Endothelial cell of umbilical vein (primary cell): ENCODE results near the gene TRRAP. TPM values are rescaled to one million over a fixed set of nuclear protein-coding genes. Genes with fewer than 3 reads are reported as not detected.

Experiments used
- BruUV-seq: library from RNA; stranded (reverse); fragments of 400-500 nt; replicated peaks from 2 replicates; lab custom pipeline; 2021; lab: Mats Ljungman, UMichigan
- CTCF ChIA-PET: fragments of 300-600, 350-600 bp; sonication (Branson Sonifier 250); formaldehyde crosslinking; loops from one replicate; lab custom pipeline; 2021; ENCODE audit warnings: antibody characterized with exemption, inconsistent platforms; lab: Charles Lee
- POLR2A ChIA-PET: fragments of 300-600, 350-600 bp; sonication (Branson Sonifier 250); formaldehyde crosslinking; loops from one replicate; lab custom pipeline; 2021; ENCODE audit warnings: antibody characterized with exemption, inconsistent platforms; lab: Charles Lee
- DNase-seq: peaks from one replicate; pipeline ENCODE4 v3.0.0-alpha.2; 2011; ENCODE audit warnings: low read depth, low spot score
- FAIRE-seq: peaks from 2 replicates; lab custom pipeline; 2011; peaks lifted over from hg19 to GRCh38; lab: Jason Lieb, UNC
- H2AFZ ChIP-seq: 2 replicates; pipeline ENCODE4 v1.6.0; 2012; ENCODE audit warnings: low read depth, low read length, control low read depth, inconsistent platforms
- H3K27ac ChIP-seq: 2 replicates; pipeline ENCODE4 v1.5.1; 2011; ENCODE audit warnings: low read depth, mild to moderate bottlenecking, control low read depth, low read length, moderate library complexity; ENCODE audit not compliant: insufficient read depth
- H3K27me3 ChIP-seq, 2 experiments: 2 replicates each; pipeline versions ENCODE4 v1.6.0 to v1.6.1; 2011; ENCODE audit warnings: low read length in 2 of 2, mixed read lengths in 1 of 2; ENCODE audit not compliant: control insufficient read depth in 2 of 2, insufficient read depth in 2 of 2
- H3K36me3 ChIP-seq, 2 experiments: 2 replicates in 1 of 2; 3 replicates in 1 of 2; pipeline ENCODE4 v1.5.1; 2011; ENCODE audit warnings: low read length in 2 of 2, mild to moderate bottlenecking in 1 of 2, moderate library complexity in 1 of 2; ENCODE audit not compliant: control insufficient read depth in 2 of 2, insufficient read depth in 2 of 2; ENCODE audit errors: extremely low read depth in 1 of 2
- H3K4me1 ChIP-seq: 3 replicates; pipeline ENCODE4 v1.5.1; 2011; ENCODE audit warnings: mild to moderate bottlenecking, low read length; ENCODE audit not compliant: control insufficient read depth, insufficient read depth; ENCODE audit errors: extremely low read depth
- H3K4me2 ChIP-seq: 2 replicates; pipeline ENCODE4 v1.6.1; 2011; ENCODE audit warnings: low read length, control low read depth, mixed read lengths; ENCODE audit not compliant: insufficient read depth
- H3K4me3 ChIP-seq, 3 experiments: fragments of 200-600 bp in 1 of 3; sonication (generic), shearing (Covaris generic) in 1 of 3; replicated peaks in 1 of 3; 2 replicates each; pipeline ENCODE4 v1.5.1; 2011 to 2016; ENCODE audit warnings: control low read depth in 3 of 3, low read length in 3 of 3, mild to moderate bottlenecking in 2 of 3, inconsistent platforms in 1 of 3, low read depth in 1 of 3, moderate library complexity in 1 of 3; ENCODE audit not compliant: insufficient read depth in 1 of 3
- H3K79me2 ChIP-seq: 2 replicates; pipeline ENCODE4 v1.6.0; 2012; ENCODE audit warnings: low read length, inconsistent platforms; ENCODE audit not compliant: control insufficient read depth, insufficient read depth
- H3K9ac ChIP-seq: replicated peaks from 2 replicates; pipeline ENCODE3; 2011; ENCODE audit warnings: low read length, control low read depth; ENCODE audit not compliant: insufficient read depth; ENCODE audit errors: extremely low read depth
- H3K9me1 ChIP-seq: replicated peaks from 3 replicates; pipeline ENCODE4 v1.6.0; 2011; ENCODE audit warnings: mild to moderate bottlenecking, low read length; ENCODE audit not compliant: control insufficient read depth, insufficient read depth; ENCODE audit errors: extremely low read depth
- H3K9me3 ChIP-seq: replicated peaks from 2 replicates; pipeline ENCODE4 v1.5.1; 2012; ENCODE audit warnings: low read length, inconsistent platforms; ENCODE audit not compliant: control insufficient read depth, insufficient read depth
- H4K20me1 ChIP-seq: replicated peaks from 2 replicates; pipeline ENCODE3; 2011; ENCODE audit warnings: mild to moderate bottlenecking, low read length; ENCODE audit not compliant: control insufficient read depth, insufficient read depth; ENCODE audit errors: extremely low read depth
- CTCF ChIP-seq, 2 donors: IDR thresholded peaks; 1 replicate in 1 of 2; 2 replicates in 1 of 2; pipeline ENCODE4 v1.5.1; 2011; ENCODE audit warnings: low read length in 2 of 2, mild to moderate bottlenecking in 2 of 2, moderate library complexity in 2 of 2, control low read depth in 1 of 2, inconsistent platforms in 1 of 2, low read depth in 1 of 2; ENCODE audit not compliant: insufficient read depth in 1 of 2; ENCODE audit errors: extremely low read depth in 1 of 2
- EZH2 ChIP-seq: IDR thresholded peaks from 2 replicates; pipeline ENCODE4 v1.6.1; 2012; ENCODE audit warnings: borderline replicate concordance, low read depth, mild to moderate bottlenecking, moderate library complexity, low read length, inconsistent platforms; ENCODE audit not compliant: severe bottlenecking
- FOS ChIP-seq: IDR thresholded peaks from 2 replicates; pipeline ENCODE4 v1.6.1; 2011; ENCODE audit warnings: mild to moderate bottlenecking, low read length, moderate library complexity, borderline replicate concordance; ENCODE audit not compliant: insufficient read depth
- GATA2 ChIP-seq: IDR thresholded peaks from 2 replicates; pipeline ENCODE4 v1.7.0; 2011; ENCODE audit warnings: low read depth, mild to moderate bottlenecking, moderate library complexity, mixed read lengths, low read length; ENCODE audit not compliant: insufficient read length, insufficient read depth
- JUN ChIP-seq: IDR thresholded peaks from 2 replicates; pipeline ENCODE4 v1.6.1; 2011; ENCODE audit warnings: borderline replicate concordance, low read depth; ENCODE audit not compliant: insufficient read length, insufficient read depth
- MAX ChIP-seq: IDR thresholded peaks from 2 replicates; pipeline ENCODE4 v1.6.1; 2011; ENCODE audit not compliant: insufficient read depth, insufficient read length
- MYC ChIP-seq: IDR thresholded peaks from one replicate; pipeline ENCODE4 v1.6.1; 2011; ENCODE audit warnings: mild to moderate bottlenecking, low read depth, low read length
- POLR2A ChIP-seq: IDR thresholded peaks from 2 replicates; pipeline ENCODE4 v1.6.1; 2012; ENCODE audit warnings: low read depth, mild to moderate bottlenecking, control low read depth, low read length
- POLR2AphosphoS5 ChIP-seq: IDR thresholded peaks from 2 replicates; pipeline ENCODE4 v1.6.1; 2012; ENCODE audit warnings: low read depth, mild to moderate bottlenecking, control low read depth, low read length, moderate library complexity; ENCODE audit not compliant: insufficient read depth
- dilution Hi-C: fragments of 300-500 bp; cut with MboI; formaldehyde crosslinking; loops from one replicate; pipeline ENCODE4 v1.15.0; 2019; ENCODE audit warnings: low sequenced_read_pairs; ENCODE audit not compliant: extremely low pct_ligation_motif_present
- intact Hi-C: fragments of 100-400 bp; cut with micrococcal nuclease; formaldehyde crosslinking; loops from one replicate; pipeline ENCODE4 v1.10.0; 2022
- polyA plus RNA-seq, 4 experiments: library from polyadenylated mRNA; depleted of rRNA in 3 of 4; stranded (reverse) in 3 of 4; unstranded in 1 of 4; fragments of >200 nt; gene quantifications; 2 replicates each; pipeline versions ENCODE4 v1.2.1 to v1.2.3, GENCODE V29; 2011 to 2012; ENCODE audit warnings: missing spikeins in 1 of 4
- total RNA-seq: library from RNA; stranded (reverse); gene quantifications from 2 replicates; pipeline ENCODE4 v1.2.3, GENCODE V29; 2021

Gene TRRAP
- total and polyA plus RNA-seq, 2 donors (not counting 3 experiments of a cell fraction or from before 2014, with no cell fraction given): 21.8 to 45.8 TPM

- peaks cover 10 to 43% of the 10 kb centered on the region in 2 experiments for H3K36me3 ChIP-seq
These were observed 152.6 kb downstream of the TRRAP start for GRCh38 chr7:99030951-99031350.

More at GRCh38 chr7:99030951-99031350, 152.6 kb downstream of the TRRAP start:
- dilution Hi-C loops (no loop called here), intact Hi-C loops (no loop called here)
- no peak overlapping the region for H2AFZ ChIP-seq
- TF ChIP-seq JUN (no peak), POLR2A (no peak), CTCF (IDR thresholded peaks at IDR 0.05; ENCODE audit: extremely low read depth in 1 of 2, insufficient read depth in 1 of 2, low read depth in 1 of 2, low read length in 2 of 2) (no peak), EZH2 (no peak), POLR2AphosphoS5 (no peak), FOS (no peak), GATA2 (no peak), MAX (no peak), MYC (no peak)
- no peaks in the 10 kb centered on the region for H3K9me3 ChIP-seq
- H3K4me2 ChIP-seq: no peak overlapping the region
- no TSS peak for BruUV-seq
- no peak overlapping the region for H3K4me3 ChIP-seq
- no peaks in the 10 kb centered on the region for H4K20me1 ChIP-seq
- H3K27ac ChIP-seq: no peak overlapping the region
- POLR2A ChIA-PET: interaction anchor here (0.6 to 1.4 kb wide), 2 partner anchors 9 to 128 kb away, joined by 4 to 5 read pairs; no protein-coding TSS in a partner anchor
- FAIRE-seq (no peak), DNase-seq (no peak)
- no peaks in the 10 kb centered on the region for H3K27me3 ChIP-seq
- peaks cover 24% of the 10 kb centered on the region for H3K4me1 ChIP-seq
- CTCF ChIA-PET: interaction anchor here (1.6 to 2.0 kb wide), 3 partner anchors 8 to 283 kb away, joined by 4 to 8 read pairs (median 7); no protein-coding TSS in a partner anchor
- H3K9me1 ChIP-seq: no peaks in the 10 kb centered on the region
- H3K9ac ChIP-seq: no peak overlapping the region
- H3K79me2 ChIP-seq: peaks cover 6% of the 10 kb centered on the region
